Inferior parietal cortex (tissue), 1 donor: ENCODE data around the gene SAPCD2.
A peak's percentile ranks its signal among the peaks of the same experiment; 100 is the strongest.

Experiments used
- DNase-seq: peaks from one replicate; pipeline ENCODE4 v3.0.0-alpha.2; 2016; ENCODE audit errors: extremely low spot score

The SAPCD2 gene

GRCh38 chr9:137082222-137082924 is 12.0 kb upstream of the SAPCD2 start:
- no peak for DNase-seq

- no peak for DNase-seq
Observed at GRCh38 chr9:137080260-137081122, 10.1 kb upstream of the SAPCD2 start.

GRCh38 chr9:137079401-137079787 is 9.0 kb upstream of the SAPCD2 start:
- no peak for DNase-seq

- DNase-seq: no peak
Observed at GRCh38 chr9:137078701-137079400, 8.5 kb upstream of the SAPCD2 start.

- no peak for DNase-seq
Observed at GRCh38 chr9:137077758-137078693, 7.7 kb upstream of the SAPCD2 start.

- peak; percentile 66 for DNase-seq
Observed at GRCh38 chr9:137077010-137077747, 6.8 kb upstream of the SAPCD2 start, which contains the start of gene UAP1L1. Gene UAP1L1, plus strand, starts transcription at chr9:137077517. Its CDS starts 16 bp downstream, at chr9:137077533.

- DNase-seq: no peak
Observed at GRCh38 chr9:137076636-137077009, 6.3 kb upstream of the SAPCD2 start.

- DNase-seq: no peak
Observed at GRCh38 chr9:137075275-137075775, 5.0 kb upstream of the SAPCD2 start.

- DNase-seq: no peak
Observed at GRCh38 chr9:137074657-137075274, 4.4 kb upstream of the SAPCD2 start.

- DNase-seq: no peak
Observed at GRCh38 chr9:137073992-137074399, 3.6 kb upstream of the SAPCD2 start.

GRCh38 chr9:137071282-137071681 is 925 bp upstream of the SAPCD2 start:
- no peak for DNase-seq

GRCh38 chr9:137070906-137071275 is 534 bp upstream of the SAPCD2 start:
- peak; percentile 69 for DNase-seq

- no peak for DNase-seq
Observed at GRCh38 chr9:137069508-137070091, 757 bp downstream of the SAPCD2 start.

GRCh38 chr9:137068539-137069507 is 1.5 kb downstream of the SAPCD2 start:
- DNase-seq: no peak

- peak; percentile 83 for DNase-seq
Observed at GRCh38 chr9:137067860-137068538, 2.4 kb downstream of the SAPCD2 start.

- no peak for DNase-seq
Observed at GRCh38 chr9:137066096-137066861, 4.1 kb downstream of the SAPCD2 start.
